22Rv1 (cell line): Measurements from ENCODE around the gene ALG14.

Experiments used
- CTCF ChIP-seq: fragments of 450-650 bp; IDR thresholded peaks from 2 replicates; pipeline ENCODE4 v1.5.1; 2017; ENCODE audit warnings: mild to moderate bottlenecking
- ZFX ChIP-seq: fragments of 450-650 bp; IDR thresholded peaks from 2 replicates; pipeline ENCODE4 v1.6.1; 2017; ENCODE audit warnings: antibody characterized with exemption, borderline replicate concordance

GRCh38 chr1:94988356-94988755 is 84.4 kb downstream of the ALG14 start:
- TF ChIP-seq CTCF (no peak), ZFX (no peak)
